IMR-90 (cell line): ENCODE data around the gene FMN2. TPM values are rescaled to one million over a fixed set of nuclear protein-coding genes. Genes with fewer than 3 reads are reported as not detected.

Source experiments
- ATAC-seq: fragments of 200-7000 bp; cut with Tn5 transposase; 2 replicates; pipeline ENCODE4 v1.9.1; 2020; ENCODE audit warnings: low read depth, mild to moderate bottlenecking, moderate library complexity
- BruUV-seq: library from RNA; stranded (reverse); fragments of 400-500 nt; replicated peaks from 2 replicates; lab custom pipeline; 2021; lab: Mats Ljungman, UMichigan
- CTCF ChIA-PET: fragments of 300-600 bp; formaldehyde crosslinking; extraction: SDS; loops from one replicate; lab custom pipeline; 2021; ENCODE audit warnings: antibody characterized with exemption; lab: Yijun Ruan, JAX
- POLR2A ChIA-PET: fragments of 300-600 bp; sonication (Branson Sonifier 250); formaldehyde crosslinking; loops from one replicate; lab custom pipeline; 2022; ENCODE audit warnings: antibody characterized with exemption; ENCODE audit not compliant: unreplicated experiment; lab: Charles Lee
- DNase-seq: peaks from one replicate; pipeline ENCODE4 v3.0.0; 2013
- H2AFZ ChIP-seq: replicated peaks from 2 replicates; pipeline ENCODE3; 2013; ENCODE audit warnings: low read length, mild to moderate bottlenecking; ENCODE audit not compliant: poor library complexity
- H2AK5ac ChIP-seq: 2 replicates; pipeline ENCODE4 v1.6.1; 2013; ENCODE audit warnings: low read depth, low read length, inconsistent platforms
- H2AK9ac ChIP-seq: replicated peaks from 2 replicates; pipeline ENCODE3; 2013; ENCODE audit warnings: mild to moderate bottlenecking, low read depth, low read length, moderate library complexity; ENCODE audit not compliant: poor library complexity
- H2BK120ac ChIP-seq: 2 replicates; pipeline ENCODE4 v1.6.1; 2013; ENCODE audit warnings: low read depth, low read length, inconsistent platforms
- H2BK15ac ChIP-seq: 3 replicates; pipeline ENCODE4 v1.6.1; 2013; ENCODE audit warnings: low read depth, low read length, inconsistent platforms
- H2BK20ac ChIP-seq: 2 replicates; pipeline ENCODE4 v1.6.1; 2013; ENCODE audit warnings: low read depth, mild to moderate bottlenecking, inconsistent platforms, low read length, moderate library complexity
- H2BK5ac ChIP-seq: 2 replicates; pipeline ENCODE4 v1.6.1; 2013; ENCODE audit warnings: mild to moderate bottlenecking, low read depth, low read length, inconsistent platforms; ENCODE audit not compliant: poor library complexity, severe bottlenecking
- H3K14ac ChIP-seq: replicated peaks from 2 replicates; pipeline ENCODE4 v1.6.1; 2013; ENCODE audit warnings: low read depth, low read length, inconsistent platforms
- H3K18ac ChIP-seq: 2 replicates; pipeline ENCODE4 v1.6.1; 2013; ENCODE audit warnings: low read depth, low read length, control low read depth
- H3K23ac ChIP-seq: 2 replicates; pipeline ENCODE4 v1.6.1; 2013; ENCODE audit warnings: low read depth, low read length, inconsistent platforms
- H3K27ac ChIP-seq: 2 replicates; pipeline ENCODE4 v1.5.1; 2013; ENCODE audit warnings: mild to moderate bottlenecking, control low read depth, low read length; ENCODE audit not compliant: insufficient read depth
- H3K27me3 ChIP-seq: 2 replicates; pipeline ENCODE4 v1.6.1; 2013; ENCODE audit warnings: low read length; ENCODE audit not compliant: control insufficient read depth, insufficient read depth
- H3K36me3 ChIP-seq: 2 replicates; pipeline ENCODE4 v1.6.1; 2013; ENCODE audit warnings: low read length, mixed read lengths; ENCODE audit not compliant: control insufficient read depth, insufficient read depth
- H3K4ac ChIP-seq: 2 replicates; pipeline ENCODE4 v1.6.1; 2013; ENCODE audit warnings: low read depth, low read length, inconsistent platforms
- H3K4me1 ChIP-seq: 2 replicates; pipeline ENCODE4 v1.6.1; 2013; ENCODE audit warnings: low read length, mixed read lengths; ENCODE audit not compliant: control insufficient read depth, insufficient read depth
- H3K4me2 ChIP-seq: 2 replicates; pipeline ENCODE4 v1.6.1; 2013; ENCODE audit warnings: low read depth, mild to moderate bottlenecking, control low read depth, low read length, moderate library complexity
- H3K4me3 ChIP-seq: 2 replicates; pipeline ENCODE4 v1.5.1; 2013; ENCODE audit warnings: low read depth, mild to moderate bottlenecking, control low read depth, low read length, moderate library complexity; ENCODE audit not compliant: insufficient read depth
- H3K56ac ChIP-seq: 2 replicates; pipeline ENCODE4 v1.6.1; 2013; ENCODE audit warnings: low read length, inconsistent platforms; ENCODE audit not compliant: insufficient read depth; ENCODE audit errors: extremely low read depth
- H3K79me1 ChIP-seq, 2 experiments: 2 replicates each; pipeline ENCODE4 v1.6.1; 2013; ENCODE audit warnings: low read length in 2 of 2, inconsistent platforms in 1 of 2, low read depth in 1 of 2
- H3K9ac ChIP-seq: 2 replicates; pipeline ENCODE4 v1.6.1; 2013; ENCODE audit warnings: low read depth, low read length, control low read depth
- H3K9me1 ChIP-seq: 2 replicates; pipeline ENCODE4 v1.6.1; 2013; ENCODE audit warnings: low read length, inconsistent platforms; ENCODE audit not compliant: insufficient read depth
- H3K9me3 ChIP-seq: 2 replicates; pipeline ENCODE4 v1.6.1; 2013; ENCODE audit warnings: low read length; ENCODE audit not compliant: control insufficient read depth, insufficient read depth
- H4K20me1 ChIP-seq: 2 replicates; pipeline ENCODE4 v1.6.1; 2013; ENCODE audit warnings: low read length, inconsistent platforms; ENCODE audit not compliant: insufficient read depth
- H4K5ac ChIP-seq: 2 replicates; pipeline ENCODE4 v1.6.1; 2013; ENCODE audit warnings: mild to moderate bottlenecking, low read depth, low read length, control low read depth
- H4K8ac ChIP-seq, 2 experiments: 2 replicates each; pipeline ENCODE4 v1.6.1; 2013; ENCODE audit warnings: low read depth in 2 of 2, low read length in 2 of 2, control low read depth in 1 of 2, inconsistent platforms in 1 of 2
- H4K91ac ChIP-seq: 2 replicates; pipeline ENCODE4 v1.6.1; 2013; ENCODE audit warnings: low read depth, low read length, inconsistent platforms; ENCODE audit not compliant: insufficient read depth
- CHD1 ChIP-seq: IDR thresholded peaks from 2 replicates; pipeline ENCODE4 v1.6.1; 2012; ENCODE audit warnings: low read depth, low read length, improper control_type of control experiment
- WGBS, 2 experiments: methylation state at CpG; one replicate each; pipeline versions ENCODE4 v1.1.5 to v1.1.7; 2013; ENCODE audit warnings: missing lambda C conversion rate in 2 of 2; ENCODE audit not compliant: insufficient read length in 1 of 2; ENCODE audit errors: extremely low coverage in 2 of 2; 5-methylcytosine and 5-hydroxymethylcytosine counted together
- dilution Hi-C: fragments of 300-500 bp; cut with HindIII; formaldehyde crosslinking; loops from one replicate; pipeline ENCODE4 v1.14.3; 2018; ENCODE audit warnings: low sequenced_read_pairs; ENCODE audit not compliant: unreplicated experiment
- in situ Hi-C: fragments of 300-500 bp; cut with MboI; formaldehyde crosslinking; loops from 3 replicates; pipeline ENCODE4 v1.14.3; 2019; ENCODE audit warnings: low sequenced_read_pairs, inconsistent platforms, mixed read lengths
- intact Hi-C: fragments of 100-400 bp; cut with micrococcal nuclease; formaldehyde crosslinking; loops from 2 replicates; pipeline ENCODE4 v1.10.0; 2022
- polyA plus RNA-seq, 3 experiments: library from polyadenylated mRNA; depleted of rRNA; stranded (reverse); fragments of >200 nt; gene quantifications; 2 replicates each; pipeline ENCODE4 v1.2.3, GENCODE V29; 2012; ENCODE audit warnings: low replicate concordance in 1 of 3
- total RNA-seq: library from RNA; depleted of rRNA; stranded (reverse); fragments of >200 nt; gene quantifications from 2 replicates; pipeline ENCODE4 v1.2.3, GENCODE V29; 2012

The FMN2 gene
- total and polyA plus RNA-seq, 2 of the 4 experiments (the other 2 are of a cell fraction) = 29.0 to 35.8 TPM

- Histone ChIP-seq H2AFZ (no peak overlapping the region), H2AK5ac (no peak overlapping the region), H3K79me1 (peaks cover 33 to 57% of the 10 kb centered on the region in 2 experiments), H2BK120ac (no peak overlapping the region), H3K4me2 (no peak overlapping the region), H2BK15ac (no peak overlapping the region), H3K9ac (no peak overlapping the region), H3K14ac (no peak overlapping the region), H3K36me3 (peaks cover 3% of the 10 kb centered on the region), H3K9me3 (no peaks in the 10 kb centered on the region), H3K23ac (peak overlapping the region; percentile 39), H3K4me1 (no peaks in the 10 kb centered on the region), H4K8ac (no peak overlapping the region), H3K56ac (no peak overlapping the region), H3K9me1 (peaks cover 9% of the 10 kb centered on the region), H2AK9ac (no peak overlapping the region), H2BK5ac (no peak overlapping the region), H3K27me3 (no peaks in the 10 kb centered on the region), H3K4ac (no peak overlapping the region), H4K5ac (no peak overlapping the region), H4K91ac (no peak overlapping the region), H2BK20ac (no peak overlapping the region), H4K20me1 (peaks cover 6% of the 10 kb centered on the region; the same call in 1 of the 2 replicates), H3K27ac (no peak overlapping the region), H3K4me3 (no peak overlapping the region), H3K18ac (no peak overlapping the region)
- whole genome bisulfite sequencing, 2 experiments = no CpG with 5 or more reads among the region's 1 CpG
- peak; percentile 15 for ATAC-seq
- peak; percentile 16 for DNase-seq
- BruUV-seq = no TSS peak
- TF ChIP-seq CHD1 = no peak
- in situ Hi-C loops (loop anchor here (25.0 kb wide), 1 partner anchor 763 kb away; no protein-coding TSS in a partner anchor), dilution Hi-C loops (no loop called here), intact Hi-C loops (loop anchor here (5.0 kb wide), 1 partner anchor 147 kb away; no protein-coding TSS in a partner anchor)
- CTCF ChIA-PET = interaction anchor here (0.7 to 1.4 kb wide), 4 partner anchors 11 to 147 kb away, joined by 3 to 7 read pairs (median 4); partner anchors contain the start of gene FMN2
- POLR2A ChIA-PET = no interaction called here
These were observed 82.2 kb downstream of the FMN2 start for GRCh38 chr1:240173836-240174235.
